Activated T-helper 9 cell treated with anti-CD3 and anti-CD28 coated beads, Interleukin-2, amount 50 U/mL, for 16 hours (primary cell): ENCODE results near the gene UBR2.
A peak's percentile ranks its signal among the peaks of the same experiment; 100 is the strongest.

Experiments
- DNase-seq: peaks from one replicate; pipeline ENCODE4 v3.0.0-alpha.2; 2020; ENCODE audit warnings: low read depth

UBR2 gene

GRCh38 chr6:42563697-42564505 lies at the start of gene UBR2:
Gene UBR2, plus strand, starts transcription at chr6:42564029. Its CDS starts 291 bp downstream, at chr6:42564320.
- DNase-seq: peak; percentile 89

GRCh38 chr6:42514745-42515144 lies 49.1 kb upstream of the UBR2 start:
- DNase-seq: no peak

- no peak for DNase-seq
Measured at GRCh38 chr6:42519779-42520178, 44.0 kb upstream of the UBR2 start.

- DNase-seq: no peak
Measured at GRCh38 chr6:42520786-42521607, 42.8 kb upstream of the UBR2 start.

GRCh38 chr6:42522036-42522435 lies 41.8 kb upstream of the UBR2 start:
- DNase-seq: no peak

- no peak for DNase-seq
Measured at GRCh38 chr6:42522942-42523814, 40.7 kb upstream of the UBR2 start.

- no peak for DNase-seq
Measured at GRCh38 chr6:42525206-42525605, 38.6 kb upstream of the UBR2 start.

- DNase-seq: no peak
Measured at GRCh38 chr6:42526616-42527015, 37.2 kb upstream of the UBR2 start.

GRCh38 chr6:42527204-42527603 lies 36.6 kb upstream of the UBR2 start:
- DNase-seq: no peak

- DNase-seq: no peak
Measured at GRCh38 chr6:42530296-42530695, 33.5 kb upstream of the UBR2 start.

- DNase-seq: no peak
Measured at GRCh38 chr6:42530751-42531150, 33.1 kb upstream of the UBR2 start.

GRCh38 chr6:42532038-42532669 lies 31.7 kb upstream of the UBR2 start:
- no peak for DNase-seq

- DNase-seq: no peak
Measured at GRCh38 chr6:42533794-42534193, 30.0 kb upstream of the UBR2 start.

GRCh38 chr6:42537536-42537935 lies 26.3 kb upstream of the UBR2 start:
- DNase-seq: no peak

GRCh38 chr6:42539135-42539534 lies 24.7 kb upstream of the UBR2 start:
- DNase-seq: no peak

GRCh38 chr6:42545226-42545773 lies 18.5 kb upstream of the UBR2 start:
- DNase-seq: no peak

GRCh38 chr6:42547407-42548329 lies 16.2 kb upstream of the UBR2 start:
- peak; percentile 81 for DNase-seq

GRCh38 chr6:42550277-42550676 lies 13.6 kb upstream of the UBR2 start:
- no peak for DNase-seq

GRCh38 chr6:42551217-42551616 lies 12.6 kb upstream of the UBR2 start:
- no peak for DNase-seq

GRCh38 chr6:42552380-42552779 lies 11.4 kb upstream of the UBR2 start:
- DNase-seq: no peak
